ENCODE results near the gene PCBD2.

The PCBD2 gene

GRCh38 chr5:134937526-134937925 is 32.6 kb downstream of the PCBD2 start:
- H3K79me2 ChIP-seq (ENCODE audit: insufficient read depth, low read length) = no peaks in the 10 kb centered on the region
- no peaks in the 10 kb centered on the region for H3K27me3 ChIP-seq (ENCODE audit: low read length)
- H3K27ac ChIP-seq (ENCODE audit: low read depth, low read length) = no peak overlapping the region
- no peaks in the 10 kb centered on the region for H4K20me1 ChIP-seq (ENCODE audit: low read depth, low read length)
- no peak overlapping the region for H3K9ac ChIP-seq (ENCODE audit: low read length)
- H3K4me3 ChIP-seq (ENCODE audit: insufficient read depth, low read length, poor library complexity, severe bottlenecking) = no peak overlapping the region
- H3F3A ChIP-seq (ENCODE audit: insufficient read depth) = no peaks in the 10 kb centered on the region
- H2AFZ ChIP-seq (ENCODE audit: low read depth, low read length, severe bottlenecking) = no peak overlapping the region
- H3K4me2 ChIP-seq (ENCODE audit: low read depth, low read length, poor library complexity, severe bottlenecking) = no peak overlapping the region
- H3K36me3 ChIP-seq (ENCODE audit: low read length) = peaks cover 8% of the 10 kb centered on the region
- H3K9me2 ChIP-seq (replicated peaks; ENCODE audit: insufficient read depth, low read length) = no peaks in the 10 kb centered on the region
- TF ChIP-seq EZH2phosphoT487 (conservative IDR thresholded peaks at IDR 0.05; ENCODE audit: low read length) (no peak), CTCF (IDR thresholded peaks at IDR 0.05; ENCODE audit: insufficient read depth, low read length, poor library complexity, severe bottlenecking) (no peak)
- no peaks in the 10 kb centered on the region for H3K9me3 ChIP-seq (ENCODE audit: insufficient read depth, low read length)

GRCh38 chr5:134938030-134938429 is 33.1 kb downstream of the PCBD2 start:
- Histone ChIP-seq H3K36me3 (ENCODE audit: low read length) (peaks cover 8% of the 10 kb centered on the region), H3K27ac (ENCODE audit: low read depth, low read length) (no peak overlapping the region), H3K4me3 (ENCODE audit: insufficient read depth, low read length, poor library complexity, severe bottlenecking) (no peak overlapping the region), H3F3A (ENCODE audit: insufficient read depth) (no peaks in the 10 kb centered on the region), H2AFZ (ENCODE audit: low read depth, low read length, severe bottlenecking) (no peak overlapping the region), H3K79me2 (ENCODE audit: insufficient read depth, low read length) (no peaks in the 10 kb centered on the region), H3K4me2 (ENCODE audit: low read depth, low read length, poor library complexity, severe bottlenecking) (no peak overlapping the region), H3K9me2 (replicated peaks; ENCODE audit: insufficient read depth, low read length) (no peaks in the 10 kb centered on the region), H3K9ac (ENCODE audit: low read length) (no peak overlapping the region), H3K27me3 (ENCODE audit: low read length) (no peaks in the 10 kb centered on the region), H4K20me1 (ENCODE audit: low read depth, low read length) (no peaks in the 10 kb centered on the region), H3K9me3 (ENCODE audit: insufficient read depth, low read length) (no peaks in the 10 kb centered on the region)
- TF ChIP-seq CTCF (IDR thresholded peaks at IDR 0.05; ENCODE audit: insufficient read depth, low read length, poor library complexity, severe bottlenecking) (no peak), EZH2phosphoT487 (conservative IDR thresholded peaks at IDR 0.05; ENCODE audit: low read length) (no peak)

GRCh38 chr5:134939500-134939899 is 34.6 kb downstream of the PCBD2 start:
- TF ChIP-seq EZH2phosphoT487 (conservative IDR thresholded peaks at IDR 0.05; ENCODE audit: low read length) (no peak), CTCF (IDR thresholded peaks at IDR 0.05; ENCODE audit: insufficient read depth, low read length, poor library complexity, severe bottlenecking) (no peak)
- no peak overlapping the region for H3K27ac ChIP-seq (ENCODE audit: low read depth, low read length)
- H3K79me2 ChIP-seq (ENCODE audit: insufficient read depth, low read length) = no peaks in the 10 kb centered on the region
- H3K4me3 ChIP-seq (ENCODE audit: insufficient read depth, low read length, poor library complexity, severe bottlenecking) = no peak overlapping the region
- no peak overlapping the region for H3K9ac ChIP-seq (ENCODE audit: low read length)
- H3K4me2 ChIP-seq (ENCODE audit: low read depth, low read length, poor library complexity, severe bottlenecking) = no peak overlapping the region
- no peaks in the 10 kb centered on the region for H3K9me2 ChIP-seq (replicated peaks; ENCODE audit: insufficient read depth, low read length)
- no peaks in the 10 kb centered on the region for H4K20me1 ChIP-seq (ENCODE audit: low read depth, low read length)
- H3K9me3 ChIP-seq (ENCODE audit: insufficient read depth, low read length) = no peaks in the 10 kb centered on the region
- peaks cover 8% of the 10 kb centered on the region; the same call in 1 of the 2 replicates for H3K36me3 ChIP-seq (ENCODE audit: low read length)
- H3F3A ChIP-seq (ENCODE audit: insufficient read depth) = no peaks in the 10 kb centered on the region
- H3K27me3 ChIP-seq (ENCODE audit: low read length) = no peaks in the 10 kb centered on the region
- H2AFZ ChIP-seq (ENCODE audit: low read depth, low read length, severe bottlenecking) = no peak overlapping the region
